ENCODE data around the gene STX4.

DNA sequence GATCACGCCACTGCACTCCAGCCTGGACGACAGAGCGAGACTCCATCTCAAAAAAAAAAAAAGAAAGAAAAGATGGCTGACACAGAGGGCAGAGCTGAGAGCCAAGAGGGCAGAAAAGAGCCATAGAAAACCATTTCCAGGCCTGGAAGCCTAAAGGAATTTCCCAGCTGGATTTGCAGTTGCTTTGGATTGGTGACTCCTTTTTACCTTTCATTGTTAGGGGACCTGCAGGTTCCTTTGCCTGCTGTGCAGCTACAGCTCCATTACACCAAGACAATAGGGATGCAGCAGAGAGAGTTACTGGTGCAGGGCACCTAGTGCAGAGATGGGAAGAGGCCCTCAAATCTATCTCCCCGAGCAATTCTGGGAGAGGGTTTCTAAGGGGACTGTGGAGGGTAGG lies 22.3 kb downstream of the STX4 start:
- TF ChIP-seq, protein P1, sequence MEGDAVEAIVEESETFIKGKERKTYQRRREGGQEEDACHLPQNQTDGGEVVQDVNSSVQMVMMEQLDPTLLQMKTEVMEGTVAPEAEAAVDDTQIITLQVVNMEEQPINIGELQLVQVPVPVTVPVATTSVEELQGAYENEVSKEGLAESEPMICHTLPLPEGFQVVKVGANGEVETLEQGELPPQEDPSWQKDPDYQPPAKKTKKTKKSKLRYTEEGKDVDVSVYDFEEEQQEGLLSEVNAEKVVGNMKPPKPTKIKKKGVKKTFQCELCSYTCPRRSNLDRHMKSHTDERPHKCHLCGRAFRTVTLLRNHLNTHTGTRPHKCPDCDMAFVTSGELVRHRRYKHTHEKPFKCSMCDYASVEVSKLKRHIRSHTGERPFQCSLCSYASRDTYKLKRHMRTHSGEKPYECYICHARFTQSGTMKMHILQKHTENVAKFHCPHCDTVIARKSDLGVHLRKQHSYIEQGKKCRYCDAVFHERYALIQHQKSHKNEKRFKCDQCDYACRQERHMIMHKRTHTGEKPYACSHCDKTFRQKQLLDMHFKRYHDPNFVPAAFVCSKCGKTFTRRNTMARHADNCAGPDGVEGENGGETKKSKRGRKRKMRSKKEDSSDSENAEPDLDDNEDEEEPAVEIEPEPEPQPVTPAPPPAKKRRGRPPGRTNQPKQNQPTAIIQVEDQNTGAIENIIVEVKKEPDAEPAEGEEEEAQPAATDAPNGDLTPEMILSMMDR (IDR thresholded peaks at IDR 0.05; ENCODE audit: low read length) = no peak
- no peak for TF ChIP-seq EZH2 (IDR thresholded peaks at IDR 0.05; ENCODE audit: borderline replicate concordance, low read length)

Data from OCI-LY1 (cell line).